Panc1 (cell line): ENCODE data around the gene UGT1A10. TPM values are rescaled to one million over a fixed set of nuclear protein-coding genes. Genes with fewer than 3 reads are reported as not detected.

Experiments
- ATAC-seq: fragments of 200-7000 bp; cut with Tn5 transposase; 2 replicates; pipeline ENCODE4 v1.9.1; 2020; ENCODE audit warnings: mild to moderate bottlenecking, moderate library complexity
- BruUV-seq: library from RNA; stranded (reverse); fragments of 400-500 nt; replicated peaks from 2 replicates; lab custom pipeline; 2021; lab: Mats Ljungman, UMichigan
- CTCF ChIA-PET: fragments of 300-600 bp; sonication (Branson Sonifier 250); formaldehyde crosslinking; loops from one replicate; lab custom pipeline; 2022; ENCODE audit warnings: antibody characterized with exemption; lab: Charles Lee
- POLR2A ChIA-PET: fragments of 300-600 bp; sonication (Branson Sonifier 250); formaldehyde crosslinking; loops from one replicate; lab custom pipeline; 2022; ENCODE audit warnings: antibody characterized with exemption; lab: Charles Lee
- DNase-seq: peaks from one replicate; pipeline ENCODE4 v3.0.0-alpha.2; 2010; ENCODE audit warnings: low read depth, low spot score
- H3K27ac ChIP-seq: 2 replicates; pipeline ENCODE4 v1.5.1; 2011; ENCODE audit warnings: mild to moderate bottlenecking, low read length, inconsistent platforms
- H3K27me3 ChIP-seq: fragments of 200-500 bp; sonication (Bioruptor generic); 2 replicates; pipeline ENCODE4 v1.6.0; 2014; ENCODE audit warnings: low read length, inconsistent platforms; ENCODE audit not compliant: control insufficient read depth, insufficient read depth
- H3K36me3 ChIP-seq: fragments of 200-500 bp; sonication (Bioruptor generic); 2 replicates; pipeline ENCODE4 v1.5.1; 2014; ENCODE audit warnings: inconsistent platforms, mild to moderate bottlenecking, low read length, moderate library complexity; ENCODE audit not compliant: control insufficient read depth, insufficient read depth
- H3K4me1 ChIP-seq: 2 replicates; pipeline ENCODE4 v1.5.1; 2011; ENCODE audit warnings: inconsistent platforms, mild to moderate bottlenecking, low read length, moderate library complexity; ENCODE audit not compliant: control insufficient read depth, insufficient read depth
- H3K4me3 ChIP-seq, 2 experiments: 2 replicates each; pipeline ENCODE4 v1.5.1; 2011 to 2012; ENCODE audit warnings: low read depth in 2 of 2, low read length in 2 of 2, mild to moderate bottlenecking in 2 of 2, inconsistent platforms in 1 of 2, moderate library complexity in 1 of 2
- H3K9me3 ChIP-seq: fragments of 200-500 bp; sonication (Bioruptor generic); 2 replicates; pipeline ENCODE4 v1.5.1; 2014; ENCODE audit warnings: low read depth, mild to moderate bottlenecking, inconsistent platforms, low read length, moderate library complexity; ENCODE audit not compliant: control insufficient read depth, insufficient read depth
- CTCF ChIP-seq: fragments of 450-650 bp; IDR thresholded peaks from 2 replicates; pipeline ENCODE4 v1.5.1; 2017; ENCODE audit warnings: mild to moderate bottlenecking
- POLR2AphosphoS5 ChIP-seq: IDR thresholded peaks from 2 replicates; pipeline ENCODE4 v1.6.1; 2012; ENCODE audit warnings: mild to moderate bottlenecking, low read depth, low read length, moderate library complexity
- REST ChIP-seq, 2 experiments: IDR thresholded peaks; 2 replicates each; pipeline ENCODE4 v1.6.1; 2011 to 2012; ENCODE audit warnings: low read depth in 2 of 2, control low read depth in 1 of 2, low read length in 1 of 2, mild to moderate bottlenecking in 1 of 2, moderate library complexity in 1 of 2; ENCODE audit not compliant: insufficient read depth in 1 of 2
- SIN3A ChIP-seq: IDR thresholded peaks from 2 replicates; pipeline ENCODE4 v1.6.1; 2012; ENCODE audit warnings: low read depth, mild to moderate bottlenecking, low read length, moderate library complexity, borderline replicate concordance; ENCODE audit not compliant: insufficient read depth
- TCF7L2 ChIP-seq: IDR thresholded peaks from 2 replicates; pipeline ENCODE4 v1.6.1; 2011; ENCODE audit warnings: mild to moderate bottlenecking, low read depth, low read length, inconsistent platforms
- in situ Hi-C: cut with HindIII; loops from 2 replicates; pipeline ENCODE4 v1.10.0; 2016; ENCODE audit warnings: low sequenced_read_pairs, low pct_unique_long_range_greater_than_20kb
- intact Hi-C: fragments of 100-400 bp; cut with micrococcal nuclease; formaldehyde crosslinking; loops from one replicate; pipeline ENCODE4 v1.10.0; 2022; ENCODE audit not compliant: unreplicated experiment
- total RNA-seq: library from RNA; stranded (reverse); gene quantifications from one replicate; pipeline ENCODE4 v1.2.1, GENCODE V29; 2021; ENCODE audit not compliant: unreplicated experiment

Gene UGT1A10
- total RNA-seq, 1 experiment from 2014 or later: not detected

GRCh38 chr2:233711312-233712008, 75.2 kb downstream of the UGT1A10 start:
- intact Hi-C loops (no loop called here), in situ Hi-C loops (no loop called here)
- Histone ChIP-seq H3K4me3 (no peak overlapping the region), H3K27ac (peak overlapping the region; percentile 24; the same call in 1 of the 2 replicates), H3K36me3 (no peaks in the 10 kb centered on the region), H3K9me3 (no peaks in the 10 kb centered on the region), H3K4me1 (peaks cover 3% of the 10 kb centered on the region), H3K27me3 (no peaks in the 10 kb centered on the region)
- BruUV-seq: no TSS peak
- DNase-seq (peak; percentile 20), ATAC-seq (peak; percentile 93)
- ChIA-PET POLR2A (no interaction called here), CTCF (interaction anchor here (0.7 to 0.9 kb wide), 2 partner anchors 10 to 357 kb away, joined by 3 to 4 read pairs; partner anchors contain the start of gene DGKD)
- 0 out of 4 replicates have a peak, but pooled peaks of 1 of the 2 experiments have one; percentile 57 for TF ChIP-seq REST (IDR thresholded peaks at IDR 0.05; ENCODE audit: insufficient read depth in 1 of 2, low read depth in 2 of 2, low read length in 1 of 2)
- peak; percentile 94 for TF ChIP-seq CTCF
- TF ChIP-seq POLR2AphosphoS5: no peak

GRCh38 chr2:233712611-233713261, 76.5 kb downstream of the UGT1A10 start, which contains the start of gene UGT1A5:
TSS of gene UGT1A5 (plus strand) at chr2:233712907. CDS start at chr2:233712992, 85 bp downstream.
- DNase-seq (no peak), ATAC-seq (no peak)
- TF ChIP-seq REST (IDR thresholded peaks at IDR 0.05; ENCODE audit: insufficient read depth in 1 of 2, low read depth in 2 of 2, low read length in 1 of 2) (no peak), SIN3A (no peak), POLR2AphosphoS5 (no peak), TCF7L2 (no peak), CTCF (no peak)
- Histone ChIP-seq H3K4me3 (no peak within 1 kb of the TSS), H3K27ac (peak within 1 kb of the TSS; percentile 24; the same call in 1 of the 2 replicates), H3K9me3 (no peaks in the 10 kb centered on the region), H3K27me3 (no peaks in the 10 kb centered on the region), H3K4me1 (no peaks in the 10 kb centered on the region; the same call in 1 of the 2 replicates), H3K36me3 (no peaks in the 10 kb centered on the region)
- ChIA-PET POLR2A (no interaction called here), CTCF (no interaction called here)
- in situ Hi-C loops (no loop called here), intact Hi-C loops (no loop called here)
- BruUV-seq: no TSS peak
